H9 (cell line): ENCODE measurements around the gene LCN2. TPM values are rescaled to one million over a fixed set of nuclear protein-coding genes. Genes with fewer than 3 reads are reported as not detected.

ENCODE experiments used
- DNase-seq: peaks from one replicate; pipeline ENCODE4 v3.0.0-alpha.2; 2017
- H2AFZ ChIP-seq: one replicate; pipeline ENCODE4 v1.6.1; 2013; ENCODE audit warnings: mild to moderate bottlenecking, low read length, control low read depth, moderate library complexity
- H2AK5ac ChIP-seq: 2 replicates; pipeline ENCODE4 v1.6.1; 2013; ENCODE audit warnings: low read length, control low read depth, mixed read lengths; ENCODE audit not compliant: insufficient read length
- H2BK120ac ChIP-seq: one replicate; pipeline ENCODE4 v1.6.1; 2013; ENCODE audit warnings: low read depth, mild to moderate bottlenecking, low read length, control low read depth, inconsistent platforms; ENCODE audit not compliant: poor library complexity, severe bottlenecking
- H2BK12ac ChIP-seq: 2 replicates; pipeline ENCODE4 v1.6.1; 2013; ENCODE audit warnings: low read length, control low read depth, mixed read lengths, low read depth; ENCODE audit not compliant: insufficient read length
- H2BK15ac ChIP-seq: 2 replicates; pipeline ENCODE4 v1.6.1; 2013; ENCODE audit warnings: low read depth, low read length, control low read depth
- H2BK20ac ChIP-seq: one replicate; pipeline ENCODE4 v1.6.1; 2013; ENCODE audit warnings: low read depth, mild to moderate bottlenecking, low read length, control low read depth, inconsistent platforms; ENCODE audit not compliant: poor library complexity, severe bottlenecking
- H2BK5ac ChIP-seq: 2 replicates; pipeline ENCODE4 v1.6.1; 2013; ENCODE audit warnings: low read length, control low read depth, mixed read lengths; ENCODE audit not compliant: insufficient read length
- H3K14ac ChIP-seq: 2 replicates; pipeline ENCODE4 v1.6.1; 2013; ENCODE audit warnings: low read length, control low read depth; ENCODE audit not compliant: insufficient read depth
- H3K18ac ChIP-seq: 2 replicates; pipeline ENCODE4 v1.6.1; 2013; ENCODE audit warnings: low read depth, mild to moderate bottlenecking, mixed read lengths, low read length, control low read depth; ENCODE audit not compliant: insufficient read length
- H3K23ac ChIP-seq: 2 replicates; pipeline ENCODE4 v1.6.1; 2013; ENCODE audit warnings: low read length, control low read depth, mixed read lengths, low read depth; ENCODE audit not compliant: insufficient read length
- H3K23me2 ChIP-seq: 2 replicates; pipeline ENCODE4 v1.6.1; 2013; ENCODE audit warnings: low read depth, mild to moderate bottlenecking, mixed read lengths, low read length, control low read depth; ENCODE audit not compliant: insufficient read length, poor library complexity, severe bottlenecking
- H3K27ac ChIP-seq: 2 replicates; pipeline ENCODE4 v1.5.1; 2013; ENCODE audit warnings: low read length, control low read depth, mixed read lengths, low read depth; ENCODE audit not compliant: insufficient read length
- H3K27me3 ChIP-seq: 2 replicates; pipeline ENCODE4 v1.6.1; 2013; ENCODE audit warnings: low read length, control low read depth, inconsistent platforms; ENCODE audit not compliant: insufficient read depth
- H3K4ac ChIP-seq: 2 replicates; pipeline ENCODE4 v1.6.1; 2013; ENCODE audit warnings: low read depth, mild to moderate bottlenecking, control low read depth, inconsistent platforms, low read length, moderate library complexity
- H3K4me1 ChIP-seq: 2 replicates; pipeline ENCODE4 v1.6.1; 2013; ENCODE audit warnings: low read length, control low read depth, inconsistent platforms; ENCODE audit not compliant: insufficient read depth
- H3K4me2 ChIP-seq: 2 replicates; pipeline ENCODE4 v1.6.1; 2013; ENCODE audit warnings: low read length, control low read depth, mixed read lengths; ENCODE audit not compliant: insufficient read length, insufficient read depth
- H3K56ac ChIP-seq: 2 replicates; pipeline ENCODE4 v1.6.1; 2013; ENCODE audit warnings: low read depth, mild to moderate bottlenecking, mixed read lengths, low read length, control low read depth; ENCODE audit not compliant: insufficient read length
- H3K79me1 ChIP-seq: 2 replicates; pipeline ENCODE4 v1.6.1; 2013; ENCODE audit warnings: low read depth, mild to moderate bottlenecking, moderate library complexity, low read length, control low read depth, inconsistent platforms; ENCODE audit not compliant: insufficient read depth, poor library complexity, severe bottlenecking
- H3K79me2 ChIP-seq: 2 replicates; pipeline ENCODE4 v1.6.1; 2013; ENCODE audit warnings: low read length, control low read depth, inconsistent platforms; ENCODE audit not compliant: insufficient read depth
- H3K9ac ChIP-seq: 2 replicates; pipeline ENCODE4 v1.6.1; 2013; ENCODE audit warnings: low read length, control low read depth, mixed read lengths; ENCODE audit not compliant: insufficient read length; ENCODE audit errors: extremely low read depth
- H3K9me3 ChIP-seq: one replicate; pipeline ENCODE4 v1.6.1; 2013; ENCODE audit warnings: low read depth, low read length, inconsistent platforms; ENCODE audit not compliant: control insufficient read depth
- H3T11ph ChIP-seq: one replicate; pipeline ENCODE4 v1.6.1; 2013; ENCODE audit warnings: mild to moderate bottlenecking, low read length, control low read depth, inconsistent platforms
- H4K20me1 ChIP-seq: one replicate; pipeline ENCODE4 v1.6.1; 2013; ENCODE audit not compliant: control insufficient read depth, insufficient read length, insufficient read depth
- H4K5ac ChIP-seq: 2 replicates; pipeline ENCODE4 v1.6.1; 2013; ENCODE audit warnings: low read depth, mild to moderate bottlenecking, mixed read lengths, low read length, control low read depth; ENCODE audit not compliant: insufficient read length
- H4K8ac ChIP-seq: replicated peaks from 2 replicates; pipeline ENCODE4 v1.6.1; 2013; ENCODE audit warnings: low read length, control low read depth, mixed read lengths, low read depth; ENCODE audit not compliant: insufficient read length
- H4K91ac ChIP-seq: 2 replicates; pipeline ENCODE4 v1.6.1; 2013; ENCODE audit warnings: low read depth, mild to moderate bottlenecking, moderate library complexity, mixed read lengths, low read length, control low read depth; ENCODE audit not compliant: insufficient read length
- H3K27ac Mint-ChIP-seq, 3 experiments: 2 replicates in 2 of 3; 3 replicates in 1 of 3; pipeline ENCODE4 v1.8.0; 2020 to 2021; ENCODE audit warnings: mixed read lengths in 3 of 3, mild to moderate bottlenecking in 1 of 3, moderate library complexity in 1 of 3
- H3K27me3 Mint-ChIP-seq: 2 replicates; pipeline ENCODE4 v1.8.0; 2021; ENCODE audit warnings: low read depth, mild to moderate bottlenecking, moderate library complexity, mixed read lengths
- H3K36me3 Mint-ChIP-seq, 3 experiments: 2 replicates in 2 of 3; 3 replicates in 1 of 3; pipeline ENCODE4 v1.8.0; 2020 to 2021; ENCODE audit warnings: low read depth in 3 of 3, mixed read lengths in 3 of 3; ENCODE audit not compliant: insufficient read depth in 1 of 3
- H3K4me1 Mint-ChIP-seq, 2 experiments: 2 replicates each; pipeline ENCODE4 v1.8.0; 2020; ENCODE audit warnings: mixed read lengths in 2 of 2
- H3K4me3 Mint-ChIP-seq, 2 experiments: 2 replicates in 1 of 2; 3 replicates in 1 of 2; pipeline ENCODE4 v1.8.0; 2020 to 2021; ENCODE audit warnings: mild to moderate bottlenecking in 2 of 2, mixed read lengths in 2 of 2, moderate library complexity in 1 of 2
- H3K9me3 Mint-ChIP-seq, 2 experiments: 2 replicates in 1 of 2; 3 replicates in 1 of 2; pipeline ENCODE4 v1.8.0; 2020; ENCODE audit warnings: mild to moderate bottlenecking in 2 of 2, mixed read lengths in 2 of 2, moderate library complexity in 1 of 2
- CTCF ChIP-seq: fragments of 200-600 bp; sonication (generic); conservative IDR thresholded peaks from 3 replicates; pipeline ENCODE4 v1.8.0; 2021; ENCODE audit warnings: antibody characterized with exemption, mild to moderate bottlenecking
- WGBS: extraction: QIAGEN DNeasy Blood & Tissue Kit; methylation state at CpG from one replicate; pipeline ENCODE4 v1.1.7; 2013; ENCODE audit warnings: missing lambda C conversion rate, low lambda C conversion rate, mixed read lengths; ENCODE audit not compliant: insufficient read length; ENCODE audit errors: extremely low coverage; 5-methylcytosine and 5-hydroxymethylcytosine counted together
- total RNA-seq: library from RNA; stranded (reverse); gene quantifications from 2 replicates; pipeline ENCODE4 v1.2.1, GENCODE V29; 2021

Gene LCN2
- total RNA-seq, 1 experiment from 2014 or later = not detected

- Histone ChIP-seq H2AFZ (no peak overlapping the region), H4K5ac (no peak overlapping the region), H3K56ac (no peak overlapping the region), H2BK120ac (no peak overlapping the region), H3K4ac (no peak overlapping the region), H4K8ac (no peak overlapping the region), H3K23me2 (no peaks in the 10 kb centered on the region), H2BK15ac (no peak overlapping the region), H3K23ac (no peak overlapping the region), H3K9ac (no peak overlapping the region), H3K79me2 (no peaks in the 10 kb centered on the region), H2BK5ac (no peak overlapping the region), H4K91ac (no peak overlapping the region), H2BK20ac (no peak overlapping the region), H3K27ac (no peak overlapping the region), H3K14ac (no peak overlapping the region), H4K20me1 (no peaks in the 10 kb centered on the region), H2AK5ac (no peak overlapping the region), H3K18ac (no peak overlapping the region), H3K79me1 (no peaks in the 10 kb centered on the region), H2BK12ac (no peak overlapping the region), H3K4me2 (no peak overlapping the region), H3T11ph (no peak overlapping the region), H3K9me3 (no peaks in the 10 kb centered on the region), H3K4me1 (no peaks in the 10 kb centered on the region), H3K27me3 (no peaks in the 10 kb centered on the region)
- no peaks in the 10 kb centered on the region for H3K9me3 Mint-ChIP-seq
- H3K27ac Mint-ChIP-seq = no peak overlapping the region
- H3K4me3 Mint-ChIP-seq = no peak overlapping the region; a peak in 1 of 5 replicates
- H3K4me1 Mint-ChIP-seq = peaks cover 6 to 12% of the 10 kb centered on the region in 2 experiments
- no peak for TF ChIP-seq CTCF
- DNase-seq = no peak
- 0 out of 2 replicates have a peak, but pooled peaks cover 4% of the 10 kb centered on the region for H3K27me3 Mint-ChIP-seq
- no peaks in the 10 kb centered on the region for H3K36me3 Mint-ChIP-seq
- WGBS = no CpG with 5 or more reads among the region's 8 CpGs
Measured at GRCh38 chr9:128145536-128145935, 3.7 kb upstream of the LCN2 start.
